ENCODE data around the gene NUP98.

The NUP98 gene

DNA sequence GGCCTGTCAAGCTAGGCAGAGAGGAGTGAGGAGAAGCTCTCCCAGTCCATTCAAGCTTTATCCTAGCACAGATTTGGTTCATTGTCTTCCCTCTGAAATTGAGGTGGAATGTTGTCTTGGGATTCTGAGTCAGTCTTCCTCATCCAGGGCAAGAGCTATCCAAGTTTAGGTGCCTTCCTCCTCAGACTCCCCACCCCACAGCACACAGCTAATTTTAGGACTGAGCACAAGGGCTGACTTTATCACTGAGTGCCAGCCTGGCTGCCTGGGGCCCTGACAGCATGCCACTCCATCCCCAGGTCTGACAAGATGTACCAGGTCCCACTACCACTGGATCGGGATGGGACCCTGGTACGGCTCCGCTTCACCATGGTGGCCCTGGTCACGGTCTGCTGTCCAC, 13.6 kb upstream of the NUP98 start:
- TF ChIP-seq, protein P1, sequence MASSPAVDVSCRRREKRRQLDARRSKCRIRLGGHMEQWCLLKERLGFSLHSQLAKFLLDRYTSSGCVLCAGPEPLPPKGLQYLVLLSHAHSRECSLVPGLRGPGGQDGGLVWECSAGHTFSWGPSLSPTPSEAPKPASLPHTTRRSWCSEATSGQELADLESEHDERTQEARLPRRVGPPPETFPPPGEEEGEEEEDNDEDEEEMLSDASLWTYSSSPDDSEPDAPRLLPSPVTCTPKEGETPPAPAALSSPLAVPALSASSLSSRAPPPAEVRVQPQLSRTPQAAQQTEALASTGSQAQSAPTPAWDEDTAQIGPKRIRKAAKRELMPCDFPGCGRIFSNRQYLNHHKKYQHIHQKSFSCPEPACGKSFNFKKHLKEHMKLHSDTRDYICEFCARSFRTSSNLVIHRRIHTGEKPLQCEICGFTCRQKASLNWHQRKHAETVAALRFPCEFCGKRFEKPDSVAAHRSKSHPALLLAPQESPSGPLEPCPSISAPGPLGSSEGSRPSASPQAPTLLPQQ (tag by site-specific recombination; IDR thresholded peaks at IDR 0.05) = no peak
- no peak for TF ChIP-seq ZNF366 (tag by site-specific recombination; conservative IDR thresholded peaks at IDR 0.05)
- no peak for TF ChIP-seq ZNF514 (tag by site-specific recombination; IDR thresholded peaks at IDR 0.05)
- TF ChIP-seq, protein P2, sequence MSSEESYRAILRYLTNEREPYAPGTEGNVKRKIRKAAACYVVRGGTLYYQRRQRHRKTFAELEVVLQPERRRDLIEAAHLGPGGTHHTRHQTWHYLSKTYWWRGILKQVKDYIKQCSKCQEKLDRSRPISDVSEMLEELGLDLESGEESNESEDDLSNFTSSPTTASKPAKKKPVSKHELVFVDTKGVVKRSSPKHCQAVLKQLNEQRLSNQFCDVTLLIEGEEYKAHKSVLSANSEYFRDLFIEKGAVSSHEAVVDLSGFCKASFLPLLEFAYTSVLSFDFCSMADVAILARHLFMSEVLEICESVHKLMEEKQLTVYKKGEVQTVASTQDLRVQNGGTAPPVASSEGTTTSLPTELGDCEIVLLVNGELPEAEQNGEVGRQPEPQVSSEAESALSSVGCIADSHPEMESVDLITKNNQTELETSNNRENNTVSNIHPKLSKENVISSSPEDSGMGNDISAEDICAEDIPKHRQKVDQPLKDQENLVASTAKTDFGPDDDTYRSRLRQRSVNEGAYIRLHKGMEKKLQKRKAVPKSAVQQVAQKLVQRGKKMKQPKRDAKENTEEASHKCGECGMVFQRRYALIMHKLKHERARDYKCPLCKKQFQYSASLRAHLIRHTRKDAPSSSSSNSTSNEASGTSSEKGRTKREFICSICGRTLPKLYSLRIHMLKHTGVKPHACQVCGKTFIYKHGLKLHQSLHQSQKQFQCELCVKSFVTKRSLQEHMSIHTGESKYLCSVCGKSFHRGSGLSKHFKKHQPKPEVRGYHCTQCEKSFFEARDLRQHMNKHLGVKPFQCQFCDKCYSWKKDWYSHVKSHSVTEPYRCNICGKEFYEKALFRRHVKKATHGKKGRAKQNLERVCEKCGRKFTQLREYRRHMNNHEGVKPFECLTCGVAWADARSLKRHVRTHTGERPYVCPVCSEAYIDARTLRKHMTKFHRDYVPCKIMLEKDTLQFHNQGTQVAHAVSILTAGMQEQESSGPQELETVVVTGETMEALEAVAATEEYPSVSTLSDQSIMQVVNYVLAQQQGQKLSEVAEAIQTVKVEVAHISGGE (tag by site-specific recombination; conservative IDR thresholded peaks at IDR 0.05; ENCODE audit: low read depth) = no peak
- TF ChIP-seq REPIN1 (tag by site-specific recombination; IDR thresholded peaks at IDR 0.05; ENCODE audit: low read depth) = no peak
- TF ChIP-seq ZBTB21 (tag by site-specific recombination; IDR thresholded peaks at IDR 0.05) = no peak
- no peak for TF ChIP-seq ZNF112 (tag by site-specific recombination; IDR thresholded peaks at IDR 0.05)
- TF ChIP-seq, protein P3, sequence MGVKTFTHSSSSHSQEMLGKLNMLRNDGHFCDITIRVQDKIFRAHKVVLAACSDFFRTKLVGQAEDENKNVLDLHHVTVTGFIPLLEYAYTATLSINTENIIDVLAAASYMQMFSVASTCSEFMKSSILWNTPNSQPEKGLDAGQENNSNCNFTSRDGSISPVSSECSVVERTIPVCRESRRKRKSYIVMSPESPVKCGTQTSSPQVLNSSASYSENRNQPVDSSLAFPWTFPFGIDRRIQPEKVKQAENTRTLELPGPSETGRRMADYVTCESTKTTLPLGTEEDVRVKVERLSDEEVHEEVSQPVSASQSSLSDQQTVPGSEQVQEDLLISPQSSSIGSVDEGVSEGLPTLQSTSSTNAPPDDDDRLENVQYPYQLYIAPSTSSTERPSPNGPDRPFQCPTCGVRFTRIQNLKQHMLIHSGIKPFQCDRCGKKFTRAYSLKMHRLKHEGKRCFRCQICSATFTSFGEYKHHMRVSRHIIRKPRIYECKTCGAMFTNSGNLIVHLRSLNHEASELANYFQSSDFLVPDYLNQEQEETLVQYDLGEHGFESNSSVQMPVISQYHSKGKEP (tag by site-specific recombination; IDR thresholded peaks at IDR 0.05) = no peak
- no peak for TF ChIP-seq IKZF3 (tag by site-specific recombination; IDR thresholded peaks at IDR 0.05)
- TF ChIP-seq ZNF707 (tag by site-specific recombination; IDR thresholded peaks at IDR 0.05) = no peak
- TF ChIP-seq ZNF394 (tag by site-specific recombination; IDR thresholded peaks at IDR 0.05; ENCODE audit: borderline replicate concordance) = no peak
- TF ChIP-seq ZNF843 (tag by site-specific recombination; IDR thresholded peaks at IDR 0.05) = no peak
- TF ChIP-seq, protein P4, sequence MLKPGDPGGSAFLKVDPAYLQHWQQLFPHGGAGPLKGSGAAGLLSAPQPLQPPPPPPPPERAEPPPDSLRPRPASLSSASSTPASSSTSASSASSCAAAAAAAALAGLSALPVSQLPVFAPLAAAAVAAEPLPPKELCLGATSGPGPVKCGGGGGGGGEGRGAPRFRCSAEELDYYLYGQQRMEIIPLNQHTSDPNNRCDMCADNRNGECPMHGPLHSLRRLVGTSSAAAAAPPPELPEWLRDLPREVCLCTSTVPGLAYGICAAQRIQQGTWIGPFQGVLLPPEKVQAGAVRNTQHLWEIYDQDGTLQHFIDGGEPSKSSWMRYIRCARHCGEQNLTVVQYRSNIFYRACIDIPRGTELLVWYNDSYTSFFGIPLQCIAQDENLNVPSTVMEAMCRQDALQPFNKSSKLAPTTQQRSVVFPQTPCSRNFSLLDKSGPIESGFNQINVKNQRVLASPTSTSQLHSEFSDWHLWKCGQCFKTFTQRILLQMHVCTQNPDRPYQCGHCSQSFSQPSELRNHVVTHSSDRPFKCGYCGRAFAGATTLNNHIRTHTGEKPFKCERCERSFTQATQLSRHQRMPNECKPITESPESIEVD (tag by site-specific recombination; IDR thresholded peaks at IDR 0.05) = no peak
- TF ChIP-seq MZF1 (tag by site-specific recombination; IDR thresholded peaks at IDR 0.05; ENCODE audit: borderline replicate concordance) = no peak
- TF ChIP-seq ZNF747 (tag by site-specific recombination; IDR thresholded peaks at IDR 0.05) = no peak
- no peak for TF ChIP-seq ZNF335 (tag by site-specific recombination; conservative IDR thresholded peaks at IDR 0.05)
- no peak for TF ChIP-seq ZNF624 (tag by site-specific recombination; IDR thresholded peaks at IDR 0.05)
- TF ChIP-seq ZNF19 (tag by site-specific recombination; IDR thresholded peaks at IDR 0.05; ENCODE audit: low read depth) = no peak
- TF ChIP-seq ZNF274 (IDR thresholded peaks at IDR 0.05; ENCODE audit: low read length) = no peak
- no peak for TF ChIP-seq ZNF274 (tag by site-specific recombination; IDR thresholded peaks at IDR 0.05; ENCODE audit: borderline replicate concordance)
- no peaks in the 10 kb centered on the region for H3K4me1 ChIP-seq (ENCODE audit: control insufficient read depth, insufficient read depth, low read length)
- H3K4me3 ChIP-seq (ENCODE audit: low read depth, low read length) = no peak overlapping the region
- ChIA-PET CTCF (interaction anchor here (0.6 to 0.9 kb wide), 4 partner anchors 14 to 261 kb away, joined by 3 to 6 read pairs (median 4); no protein-coding TSS in a partner anchor), POLR2A (interaction anchor here (1.7 kb wide), 1 partner anchor 30 kb away, joined by 5 read pairs; the partner anchor contains the start of gene RHOG)
- H3K9me3 ChIP-seq (ENCODE audit: control insufficient read depth, insufficient read depth, low read depth, low read length) = no peaks in the 10 kb centered on the region
- H3K27ac ChIP-seq (ENCODE audit: extremely low read depth, low read depth, low read length) = no peak overlapping the region
- peaks cover 0 to 6% of the 10 kb centered on the region in 2 experiments; a peak in 1 of 3 replicates for H3K36me3 ChIP-seq (ENCODE audit: control insufficient read depth in 2 of 2, insufficient read depth in 1 of 2, low read length in 2 of 2)

Measured in HEK293 (cell line).